T-helper 1 cell (primary cell): ENCODE results near the gene ZBTB8A.
"Not testable (repeated sequence)": the region's sequence is repeated elsewhere in the genome, so short reads cannot be mapped to it uniquely, and the experiment has no call there.

ENCODE experiments used
- DNase-seq, 5 donors: peaks; one replicate each; pipeline ENCODE4 v3.0.0-alpha.2; 2012 to 2020

ZBTB8A gene

GRCh38 chr1:32622205-32622604 is 83.0 kb downstream of the ZBTB8A start:
- DNase-seq: no peak

GRCh38 chr1:32622806-32623681 is 83.8 kb downstream of the ZBTB8A start:
- DNase-seq: peak in 1 of 5 donors; percentile 27

GRCh38 chr1:32623775-32624174 is 84.5 kb downstream of the ZBTB8A start:
- no peak for DNase-seq

- no peak for DNase-seq
These were observed 86.9 kb downstream of the ZBTB8A start for GRCh38 chr1:32626176-32626575.

GRCh38 chr1:32627596-32628162 is 88.5 kb downstream of the ZBTB8A start:
- peak in 1 of 5 donors; percentile 48 for DNase-seq

GRCh38 chr1:32630173-32630572 is 90.9 kb downstream of the ZBTB8A start:
- not testable (repeated sequence) for DNase-seq

- DNase-seq: no peak
These were observed 93.6 kb downstream of the ZBTB8A start for GRCh38 chr1:32632829-32633228.

GRCh38 chr1:32635508-32636277 is 96.5 kb downstream of the ZBTB8A start:
- DNase-seq: no peak

GRCh38 chr1:32636914-32637645 is 97.9 kb downstream of the ZBTB8A start:
- DNase-seq: no peak

- no peak for DNase-seq
These were observed 100.4 kb downstream of the ZBTB8A start for GRCh38 chr1:32639489-32640075.

- not testable (repeated sequence) for DNase-seq
These were observed 103.1 kb downstream of the ZBTB8A start for GRCh38 chr1:32642292-32642827.

- no peak for DNase-seq
These were observed 105.2 kb downstream of the ZBTB8A start for GRCh38 chr1:32644426-32644825.

- peak in 1 of 5 donors; percentile 25 for DNase-seq
These were observed 108.3 kb downstream of the ZBTB8A start for GRCh38 chr1:32647308-32648134.

GRCh38 chr1:32650248-32650751 is 111.1 kb downstream of the ZBTB8A start, which contains the start of gene ZBTB8OS:
TSS of gene ZBTB8OS (minus strand) at chr1:32650550. CDS start at chr1:32650529, 21 bp downstream.
- DNase-seq: peak; percentile 76 to 96 (median 86)

- peak; percentile 96 to 99 (median 97) for DNase-seq
These were observed 111.7 kb downstream of the ZBTB8A start, which contains the start of gene RBBP4 for GRCh38 chr1:32650752-32651460. TSS of gene RBBP4 (plus strand) at chr1:32651208. CDS start at chr1:32651307, 99 bp downstream.

GRCh38 chr1:32651461-32652073 is 112.3 kb downstream of the ZBTB8A start:
- no peak for DNase-seq

- DNase-seq: no peak
These were observed 113.2 kb downstream of the ZBTB8A start for GRCh38 chr1:32652244-32652962.
